ENCODE measurements around the gene CFI. TPM values are rescaled to one million over a fixed set of nuclear protein-coding genes. Genes with fewer than 3 reads are reported as not detected.
A peak's percentile ranks its signal among the peaks of the same experiment; 100 is the strongest.

Gene CFI
- total RNA-seq, 1 donor from 2014 or later = 1.4 TPM

GRCh38 chr4:109730619-109731545 lies 70.9 kb downstream of the CFI start:
- no peak for DNase-seq (ENCODE audit: low read depth)

GRCh38 chr4:109729718-109730618 lies 71.8 kb downstream of the CFI start, which contains the start of gene PLA2G12A:
TSS of gene PLA2G12A (minus strand) at chr4:109730070. CDS start at chr4:109729809, 261 bp downstream.
- peak; percentile 75 for DNase-seq (ENCODE audit: low read depth)

GRCh38 chr4:109729117-109729717 lies 72.6 kb downstream of the CFI start:
- DNase-seq (ENCODE audit: low read depth) = peak; percentile 4

GRCh38 chr4:109728385-109728784 lies 73.4 kb downstream of the CFI start:
- DNase-seq (ENCODE audit: low read depth) = no peak

GRCh38 chr4:109723110-109723509 lies 78.7 kb downstream of the CFI start:
- DNase-seq (ENCODE audit: low read depth) = no peak

- DNase-seq (ENCODE audit: low read depth) = no peak
These were observed 79.4 kb downstream of the CFI start for GRCh38 chr4:109722357-109722756.

GRCh38 chr4:109721033-109721432 lies 80.8 kb downstream of the CFI start:
- no peak for DNase-seq (ENCODE audit: low read depth)

- DNase-seq (ENCODE audit: low read depth) = no peak
These were observed 82.2 kb downstream of the CFI start for GRCh38 chr4:109719604-109720003.

- no peak for DNase-seq (ENCODE audit: low read depth)
These were observed 83.0 kb downstream of the CFI start for GRCh38 chr4:109718759-109719158.

- no peak for DNase-seq (ENCODE audit: low read depth)
These were observed 88.3 kb downstream of the CFI start for GRCh38 chr4:109713500-109713899.

- DNase-seq (ENCODE audit: low read depth) = no peak
These were observed 92.8 kb downstream of the CFI start for GRCh38 chr4:109708990-109709389.

- DNase-seq (ENCODE audit: low read depth) = no peak
These were observed 93.4 kb downstream of the CFI start for GRCh38 chr4:109708435-109708834.

GRCh38 chr4:109703664-109704361 lies 98.0 kb downstream of the CFI start:
- peak; percentile 14 for DNase-seq (ENCODE audit: low read depth)

- peak; percentile 86 for DNase-seq (ENCODE audit: low read depth)
These were observed 98.7 kb downstream of the CFI start, which contains the start of gene CASP6 for GRCh38 chr4:109702950-109703663. TSS of gene CASP6 (minus strand) at chr4:109703445. CDS start at chr4:109703395, 50 bp downstream.

GRCh38 chr4:109701566-109702410 lies 100.0 kb downstream of the CFI start:
- DNase-seq (ENCODE audit: low read depth) = no peak

- DNase-seq (ENCODE audit: low read depth) = no peak
These were observed 102.1 kb downstream of the CFI start for GRCh38 chr4:109699553-109700225.

- DNase-seq (ENCODE audit: low read depth) = peak; percentile 3
These were observed 103.1 kb downstream of the CFI start for GRCh38 chr4:109698656-109699055.

- DNase-seq (ENCODE audit: low read depth) = peak; percentile 19
These were observed 110.3 kb downstream of the CFI start for GRCh38 chr4:109691411-109691920.

Measured in myocyte (in vitro differentiated cells).